GM19099 (cell line): ENCODE data around the gene B3GLCT.

ENCODE experiments used
- POLR2A ChIP-seq: IDR thresholded peaks from 3 replicates; pipeline ENCODE4 v1.6.1; 2011; ENCODE audit warnings: low read depth; ENCODE audit not compliant: insufficient read length; ENCODE audit errors: extremely low read depth

The B3GLCT gene

DNA sequence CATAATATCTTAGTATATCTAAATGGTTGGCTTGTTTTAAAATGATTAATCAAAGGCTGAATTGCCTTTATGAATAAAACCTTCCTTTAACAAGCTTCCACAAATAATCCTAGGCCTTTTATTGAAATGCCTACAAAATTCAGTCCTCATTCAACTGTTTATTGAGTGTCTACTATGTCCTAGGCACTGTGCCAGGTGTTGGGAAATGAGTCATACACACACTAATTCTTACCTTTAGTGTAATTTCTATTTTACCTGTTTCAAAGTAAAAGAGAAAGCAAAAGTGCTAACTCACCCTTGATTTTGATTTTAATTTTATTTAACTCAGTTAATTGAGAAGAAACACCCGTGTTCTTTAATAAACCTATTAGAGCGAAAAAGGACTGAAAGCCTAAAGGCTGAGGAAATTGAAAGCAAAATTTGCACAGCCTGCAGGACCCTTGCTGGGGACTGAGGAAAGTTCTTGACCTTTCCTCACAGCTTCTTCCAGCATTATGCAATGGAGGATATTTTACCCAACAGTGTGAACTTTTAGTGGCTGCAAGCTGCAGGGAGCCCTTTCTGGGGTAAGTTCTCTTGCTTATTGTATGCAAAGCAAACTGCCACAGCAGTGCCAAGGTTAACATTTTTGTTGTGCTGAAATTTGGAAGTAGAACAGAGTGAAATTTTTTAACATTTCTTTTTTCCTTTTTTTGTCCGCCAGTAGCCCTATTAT lies 83.1 kb downstream of the B3GLCT start:
- TF ChIP-seq POLR2A: no peak

DNA sequence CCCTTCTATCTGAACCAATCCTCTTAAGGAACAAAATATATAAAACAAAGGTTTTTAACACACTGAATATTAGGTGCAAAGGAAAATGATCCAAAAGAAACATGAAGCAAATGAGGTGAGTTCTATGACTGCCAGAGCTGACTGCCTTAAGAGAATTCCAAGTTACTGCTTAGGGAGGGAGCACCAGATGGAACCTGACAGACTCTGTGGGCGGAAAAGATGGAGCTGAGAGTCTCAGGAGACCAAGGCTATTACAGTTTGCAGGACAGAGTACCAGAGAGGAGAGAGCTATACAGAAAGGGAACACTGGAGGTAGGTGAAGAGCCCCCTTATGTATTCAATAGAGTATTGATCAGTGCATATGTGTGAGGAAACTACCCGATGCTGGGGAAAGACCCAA lies 87.2 kb downstream of the B3GLCT start:
- no peak for TF ChIP-seq POLR2A

DNA sequence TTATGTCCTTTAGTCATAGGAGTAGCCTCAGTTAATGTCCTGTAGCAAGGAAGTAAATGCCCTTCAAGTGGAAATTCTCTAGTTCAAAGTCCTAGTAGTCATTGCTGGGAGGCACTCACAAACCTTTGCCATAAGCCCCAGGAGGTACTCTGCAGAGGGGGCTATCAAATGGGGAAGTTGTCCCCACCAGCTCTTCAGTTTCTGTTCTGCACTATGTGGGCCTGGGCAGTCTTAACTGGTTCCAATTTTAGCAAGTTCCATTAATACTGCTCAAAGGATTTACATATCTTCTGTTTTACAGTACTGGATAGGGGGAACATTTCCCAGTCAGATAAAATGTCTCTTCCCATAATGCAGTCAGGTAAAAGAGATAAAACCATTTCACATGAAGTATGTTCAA lies 101.3 kb downstream of the B3GLCT start:
- no peak for TF ChIP-seq POLR2A

DNA sequence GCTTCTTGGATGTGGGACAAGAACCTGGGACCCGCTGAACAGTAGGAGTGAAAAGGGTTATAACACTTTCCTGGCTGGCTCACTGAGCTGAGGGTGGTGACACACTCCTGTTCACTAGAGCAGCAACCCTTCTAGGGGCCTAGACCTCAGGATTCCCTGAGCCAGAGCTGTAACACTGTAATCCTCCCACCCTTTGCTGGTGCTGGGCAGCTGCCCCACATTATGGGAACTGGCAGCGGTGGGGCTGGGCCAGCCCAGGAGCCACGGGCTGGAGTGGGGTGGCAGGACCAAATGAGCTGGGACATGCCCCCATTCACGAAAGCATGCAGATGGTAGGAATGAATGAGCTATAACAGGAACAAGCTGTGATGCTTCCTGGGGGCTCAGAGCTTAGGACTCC lies 110.6 kb downstream of the B3GLCT start:
- TF ChIP-seq POLR2A: no peak

DNA sequence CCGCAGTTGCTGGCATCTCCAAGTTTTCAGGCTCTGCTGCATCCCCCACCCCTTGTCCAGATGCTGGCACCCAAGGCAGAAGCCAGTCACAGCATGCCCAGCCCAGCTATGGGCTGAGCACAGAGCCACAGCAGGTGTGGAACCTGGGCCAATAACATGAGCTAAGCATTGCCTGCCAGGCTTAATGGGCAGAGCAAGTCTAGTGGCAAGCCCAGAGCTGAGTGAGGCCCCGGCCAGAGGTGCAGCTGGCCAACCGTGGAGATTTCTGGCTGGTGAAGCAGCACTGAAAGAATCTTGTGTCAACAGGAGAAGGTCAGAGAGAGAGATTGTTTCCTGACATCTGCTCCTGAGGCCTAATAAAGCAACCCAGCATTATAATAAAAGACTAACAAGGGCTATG lies 111.0 kb downstream of the B3GLCT start:
- no peak for TF ChIP-seq POLR2A

DNA sequence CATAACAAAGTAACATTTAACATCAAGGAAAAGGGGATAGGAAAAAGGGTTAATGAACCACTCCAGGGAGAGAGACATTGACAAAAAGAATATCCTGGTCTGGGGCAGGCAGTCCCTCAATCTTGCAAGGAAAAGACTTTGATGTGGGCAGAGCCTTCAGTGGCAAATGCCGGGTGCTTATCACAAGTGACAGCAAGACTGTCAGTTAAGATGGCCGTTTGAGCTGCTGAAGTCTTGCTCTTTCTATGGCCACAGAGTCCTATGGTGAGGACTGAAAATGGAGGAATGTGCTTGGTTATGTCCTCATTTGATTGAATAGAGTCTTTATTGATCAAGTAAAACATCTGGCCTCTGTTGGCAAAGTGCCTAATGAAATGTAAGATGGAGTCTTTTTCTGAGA lies 112.1 kb downstream of the B3GLCT start:
- no peak for TF ChIP-seq POLR2A

DNA sequence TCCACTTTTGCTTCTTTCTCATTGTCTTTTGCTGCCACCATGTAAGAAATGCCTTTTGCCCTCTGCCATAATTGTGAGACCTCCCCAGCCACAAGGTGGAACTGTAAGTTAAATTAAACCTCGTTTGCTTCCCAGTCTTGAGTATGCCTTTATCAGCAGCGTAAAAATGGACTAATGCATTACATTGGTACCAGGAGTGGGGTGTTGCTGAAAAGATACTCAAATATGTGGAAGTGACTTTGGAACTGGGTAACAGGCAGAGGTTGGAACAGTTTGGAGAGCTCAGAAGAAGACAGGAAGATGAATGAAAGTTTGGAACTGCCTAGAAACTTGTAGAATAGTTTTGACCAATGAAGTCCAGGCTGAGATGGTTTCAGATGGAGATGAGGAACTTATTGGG lies 115.2 kb downstream of the B3GLCT start:
- no peak for TF ChIP-seq POLR2A

DNA sequence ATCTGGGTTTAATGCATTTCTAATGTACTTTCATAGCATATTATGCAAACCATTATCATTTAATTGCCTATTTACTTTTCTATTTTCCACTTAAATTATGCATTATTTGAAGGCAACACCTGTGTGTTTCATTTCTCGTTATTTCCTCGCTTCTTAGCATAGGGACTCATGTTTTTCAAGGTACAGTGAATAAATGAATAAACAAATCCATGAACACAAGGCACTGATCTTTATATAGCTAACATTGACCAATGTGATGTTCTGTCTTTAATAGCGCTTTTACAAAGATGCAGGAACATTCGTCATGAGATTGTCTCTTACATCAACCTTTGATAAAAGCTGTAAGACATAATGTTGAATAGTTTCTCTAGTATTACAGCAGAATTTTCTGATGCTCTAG lies 121.2 kb downstream of the B3GLCT start:
- no peak for TF ChIP-seq POLR2A

DNA sequence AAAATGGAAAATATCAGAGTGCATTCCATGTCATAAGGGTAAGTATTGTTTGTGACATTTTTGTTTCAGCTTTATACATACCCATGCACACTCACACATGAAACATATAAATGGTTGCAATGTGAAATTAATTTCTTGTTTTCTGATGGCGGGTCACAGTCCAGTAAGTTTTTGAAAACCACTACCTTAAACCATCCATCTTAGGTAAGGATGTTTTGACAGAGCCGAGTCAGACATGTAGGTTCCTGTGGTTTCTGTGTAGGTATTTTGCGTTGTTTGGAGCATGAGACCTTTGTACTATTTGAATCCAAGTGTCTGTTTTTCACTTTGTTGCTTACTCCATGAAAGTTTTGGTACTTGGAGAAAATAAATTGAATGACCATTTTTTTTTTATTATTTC lies 121.7 kb downstream of the B3GLCT start:
- no peak for TF ChIP-seq POLR2A

DNA sequence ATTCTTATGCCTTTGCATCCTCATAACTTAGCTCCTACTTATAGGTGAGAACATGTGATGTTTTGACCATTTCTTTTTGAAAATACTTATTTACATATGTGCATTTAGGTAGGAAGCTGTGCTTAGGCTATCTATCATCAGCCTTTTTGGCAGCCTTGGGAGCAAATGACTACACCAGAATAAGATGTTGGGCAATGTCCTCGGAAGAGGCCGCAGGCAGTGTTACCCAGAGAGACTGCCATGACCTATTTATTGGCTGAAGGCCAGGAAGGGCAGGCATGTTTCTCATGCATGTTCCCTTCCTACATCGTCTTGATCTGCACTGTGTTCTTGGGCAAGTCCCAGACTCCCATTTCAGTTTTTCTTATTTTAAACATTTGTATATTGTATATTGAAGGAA lies 122.3 kb downstream of the B3GLCT start:
- TF ChIP-seq POLR2A: no peak

DNA sequence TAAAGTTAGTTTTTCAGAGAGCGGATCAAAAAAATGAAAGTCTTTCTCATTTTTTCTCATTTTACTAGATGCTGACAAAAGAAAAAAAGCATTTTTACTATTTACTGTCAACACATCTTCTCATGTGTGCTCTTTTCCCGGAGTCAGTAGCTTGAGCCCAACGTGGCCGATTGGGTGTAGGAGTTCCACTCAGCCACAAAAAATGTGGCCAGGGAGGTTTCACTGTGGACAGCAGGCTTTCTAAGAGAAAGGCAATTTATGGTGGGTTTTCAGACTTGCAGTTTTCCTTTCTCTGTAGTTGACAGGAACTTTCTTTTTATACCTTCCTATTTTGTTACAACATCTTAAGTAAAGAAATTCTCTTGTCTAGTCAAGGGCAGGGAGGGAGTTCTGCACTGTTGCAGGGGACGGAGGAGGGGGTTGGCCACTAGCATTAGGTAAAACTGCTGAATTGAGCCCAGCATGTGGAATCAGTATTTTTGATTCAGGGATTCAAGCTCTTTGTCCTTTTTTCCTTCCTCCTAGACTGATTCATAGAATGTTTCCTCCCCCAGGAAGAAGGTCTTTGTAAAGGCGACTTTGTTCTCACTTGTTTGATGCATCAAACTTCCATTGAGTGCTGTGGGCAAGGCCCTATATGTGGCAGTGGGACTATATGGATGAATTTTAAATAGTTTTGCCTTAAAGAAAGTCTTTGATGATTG lies 123.1 kb downstream of the B3GLCT start:
- no peak for TF ChIP-seq POLR2A

DNA sequence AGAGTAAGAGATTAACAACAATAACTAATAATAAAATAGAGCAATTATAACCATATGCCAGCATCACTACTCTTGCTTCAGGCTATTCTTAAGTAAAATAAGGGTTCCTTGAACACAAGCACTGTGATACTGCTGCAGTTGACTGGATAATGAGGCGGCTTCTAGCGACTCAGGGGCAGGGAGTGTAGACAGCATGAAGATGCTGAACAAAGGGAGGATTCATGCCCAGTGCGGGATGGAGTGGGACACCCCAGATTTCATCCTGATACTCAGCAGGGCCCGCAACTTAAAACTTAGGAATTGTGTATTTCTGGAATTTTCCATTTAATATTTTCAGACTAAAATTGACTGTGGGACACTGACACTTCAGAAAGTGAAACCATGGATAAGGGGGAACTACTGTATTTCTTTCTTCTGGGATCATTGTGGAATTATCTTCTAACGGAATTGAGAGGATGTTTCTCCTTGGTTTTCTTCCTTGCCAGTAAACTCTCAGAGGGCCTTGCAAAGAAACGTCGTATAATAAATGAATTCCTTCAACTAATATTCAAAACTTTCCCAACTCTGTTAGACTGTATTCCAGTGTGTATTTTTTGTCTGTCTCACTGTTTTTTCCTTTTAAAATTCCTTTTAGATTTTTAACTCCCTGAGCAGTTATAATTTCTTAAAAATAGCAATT lies 127.5 kb downstream of the B3GLCT start:
- no peak for TF ChIP-seq POLR2A

DNA sequence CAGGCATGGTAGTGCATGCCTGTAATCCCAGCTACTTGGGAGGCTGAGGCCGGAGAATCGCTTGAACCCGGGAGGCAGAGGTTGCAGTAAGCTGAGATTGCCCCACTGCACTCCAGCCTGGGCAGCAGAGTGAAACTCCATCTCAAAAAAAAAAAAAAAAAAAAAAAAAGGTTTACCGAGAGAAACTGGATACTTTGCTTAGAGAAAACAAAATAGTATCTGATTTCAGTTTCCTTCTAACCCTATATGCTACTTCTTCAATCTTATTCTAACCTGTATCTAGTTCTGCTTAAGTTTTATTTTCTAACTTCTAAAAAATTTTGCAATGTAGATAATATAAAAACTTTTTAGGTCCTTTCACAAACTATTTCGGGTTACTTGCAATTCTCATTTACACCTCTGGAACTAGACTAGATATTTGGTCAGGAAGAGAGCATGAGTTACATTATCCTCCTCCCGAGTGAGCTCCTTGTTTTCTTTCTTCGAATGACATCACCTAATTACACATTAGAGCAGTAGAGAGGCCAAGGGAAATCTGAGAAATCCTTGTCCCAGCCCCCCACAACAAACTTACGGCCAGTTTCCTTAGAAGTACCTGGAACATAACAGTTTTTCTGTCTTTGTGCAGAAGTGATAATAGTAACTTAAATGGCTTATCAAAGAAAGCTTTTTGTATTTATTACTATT lies 128.9 kb downstream of the B3GLCT start:
- no peak for TF ChIP-seq POLR2A

DNA sequence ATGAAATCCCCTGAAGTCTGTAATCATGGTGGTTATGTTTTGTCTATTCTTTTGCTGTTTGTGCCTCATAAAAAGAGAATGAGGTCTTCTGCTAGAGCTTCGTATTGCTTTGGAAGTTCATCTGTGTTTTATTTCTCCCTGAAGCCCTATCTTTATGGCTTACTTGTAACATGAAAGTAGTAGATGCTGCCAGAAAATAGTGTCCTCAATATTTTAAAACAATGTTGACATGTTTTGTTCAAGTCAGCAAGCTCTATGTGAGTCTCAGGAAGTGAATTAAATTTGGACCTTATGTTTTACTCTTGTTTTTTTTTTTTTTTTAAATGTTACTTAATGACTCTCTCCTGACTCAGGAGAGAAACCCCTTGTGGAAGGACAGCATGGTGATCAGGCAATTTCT lies 130.5 kb downstream of the B3GLCT start:
- TF ChIP-seq POLR2A: no peak

DNA sequence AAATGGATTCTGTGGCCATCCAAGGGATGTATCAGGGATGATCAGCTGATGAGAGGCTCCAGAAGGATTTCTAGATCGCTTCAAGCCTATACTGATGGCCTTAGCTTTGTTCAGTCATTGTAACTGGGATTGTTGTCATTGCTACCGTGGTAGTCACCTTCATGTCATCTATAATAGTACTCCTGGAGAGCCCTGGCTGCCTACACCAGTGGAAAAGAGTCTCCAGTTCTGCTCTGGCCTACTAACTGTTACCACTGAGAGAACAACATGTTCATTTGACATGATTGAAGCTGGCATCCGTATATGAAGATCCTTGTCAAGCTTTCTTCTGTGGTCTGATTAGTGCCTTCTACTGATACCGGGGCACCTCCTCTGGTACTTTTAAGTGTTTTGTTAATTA lies 131.3 kb downstream of the B3GLCT start:
- TF ChIP-seq POLR2A: no peak
